SH-SY5Y (cell line): ENCODE results near the gene ACBD6.

Source experiments
- GATA2 ChIP-seq: IDR thresholded peaks from 2 replicates; pipeline ENCODE4 v1.6.1; 2011; ENCODE audit warnings: mild to moderate bottlenecking, low read depth, low read length
- GATA3 ChIP-seq: IDR thresholded peaks from 2 replicates; pipeline ENCODE4 v1.6.1; 2011; ENCODE audit warnings: low read depth, mild to moderate bottlenecking, low read length, moderate library complexity

DNA sequence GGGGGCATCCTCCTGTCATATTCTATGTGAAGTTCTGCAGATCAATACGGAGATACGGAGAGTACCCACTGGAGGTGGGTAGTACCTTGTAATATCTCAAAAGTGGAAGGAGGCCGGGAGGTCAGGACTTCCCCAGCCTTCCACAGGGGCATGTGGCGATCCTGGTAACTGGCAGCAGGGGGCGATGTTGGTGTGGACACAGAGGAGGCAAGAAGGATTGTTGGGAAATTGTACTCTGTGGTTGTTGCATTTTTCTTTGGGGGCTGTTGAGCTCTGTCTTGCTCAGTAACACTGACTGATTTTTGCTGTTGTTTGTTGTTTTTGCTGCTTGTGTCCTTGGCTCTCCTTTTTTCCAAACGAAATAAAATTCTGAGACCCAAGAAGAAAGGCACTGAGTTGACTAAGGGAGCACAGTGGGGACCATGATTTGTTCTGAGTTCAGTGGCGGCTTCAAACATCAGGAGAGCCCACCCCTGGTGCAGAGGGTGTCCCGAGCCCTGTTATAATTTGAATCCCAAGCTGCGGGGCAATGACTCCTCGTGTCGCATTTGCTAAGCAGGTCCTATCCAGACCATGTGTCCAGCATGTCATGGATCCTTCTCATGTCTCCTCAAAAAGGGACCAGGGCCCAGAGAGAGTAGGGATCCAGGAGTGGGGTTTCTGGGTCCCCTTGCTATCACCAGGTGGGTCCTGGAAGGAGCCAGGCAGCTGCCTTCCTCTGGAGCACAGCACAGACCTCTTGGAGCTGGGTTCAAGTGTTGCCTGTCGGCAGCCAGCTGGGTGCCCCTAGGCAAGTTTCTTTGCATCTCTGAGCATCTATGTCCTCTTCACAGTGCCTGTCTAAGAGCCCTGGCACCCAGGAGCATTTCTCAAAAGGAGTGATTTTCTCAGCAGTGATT, 249.5 kb downstream of the ACBD6 start:
- no peak for TF ChIP-seq GATA2
- no peak for TF ChIP-seq GATA3
